GM13977 (cell line): Measurements from ENCODE around the gene SRSF6.

Experiments used
- DNase-seq: peaks from one replicate; pipeline ENCODE4 v3.0.0; 2012; ENCODE audit warnings: low spot score
- in situ Hi-C: fragments of 300-500 bp; cut with MboI; formaldehyde crosslinking; loops from one replicate; pipeline ENCODE4 v1.12.0; 2022; ENCODE audit warnings: low sequenced_read_pairs, low pct_unique_long_range_greater_than_20kb, mixed read lengths, inconsistent platforms; ENCODE audit not compliant: unreplicated experiment
- TF ChIP-seq, protein P1 (sequence below): IDR thresholded peaks from 2 replicates; pipeline ENCODE4 v1.5.1; 2012; ENCODE audit warnings: mild to moderate bottlenecking, control low read depth; ENCODE audit not compliant: insufficient read depth; ENCODE audit errors: extremely low read depth, missing control alignments

SRSF6 gene

DNA sequence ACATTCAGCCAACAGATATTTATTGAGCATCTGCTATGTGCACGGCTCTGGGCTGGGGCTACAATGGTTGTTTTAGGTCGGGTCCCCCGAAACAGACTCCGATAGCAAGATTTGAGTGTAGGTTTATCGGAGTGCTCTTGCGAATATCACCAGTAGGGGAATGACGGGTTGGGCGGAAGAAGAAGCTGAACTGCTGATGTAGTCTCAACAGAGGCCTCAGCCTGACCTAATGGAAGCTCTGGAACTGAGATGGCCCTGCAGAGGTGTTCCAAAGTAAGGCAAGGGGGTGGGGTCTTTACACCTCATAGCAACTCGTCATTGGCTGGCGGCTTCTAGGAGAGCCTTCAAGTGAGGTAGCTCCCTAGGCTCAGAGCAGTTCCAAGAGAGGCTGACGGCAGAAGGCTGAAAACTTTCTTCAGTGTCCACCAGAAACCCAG lies 50.9 kb downstream of the SRSF6 start:
- peak; percentile 30 for DNase-seq

DNA sequence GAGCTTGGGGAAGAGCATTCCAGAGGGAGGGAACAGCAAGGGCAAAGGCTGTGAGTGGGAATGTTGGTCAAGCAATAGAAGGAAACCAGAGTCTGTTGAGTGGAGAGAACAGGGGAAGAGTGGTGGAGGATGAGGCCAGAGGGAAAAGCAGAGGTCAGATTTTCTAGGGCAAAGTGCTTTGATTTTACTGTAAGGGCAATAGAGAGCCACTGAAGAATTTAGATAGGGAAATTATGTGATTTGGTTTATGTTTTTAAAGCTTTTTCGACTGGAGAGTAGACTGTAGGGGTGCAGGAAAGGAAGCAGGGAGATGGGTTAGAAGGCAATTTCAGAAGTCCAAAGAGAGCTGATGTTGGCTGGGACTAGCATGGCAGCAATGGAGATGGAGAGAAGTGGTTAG lies 54.2 kb downstream of the SRSF6 start:
- TF ChIP-seq, protein P1, sequence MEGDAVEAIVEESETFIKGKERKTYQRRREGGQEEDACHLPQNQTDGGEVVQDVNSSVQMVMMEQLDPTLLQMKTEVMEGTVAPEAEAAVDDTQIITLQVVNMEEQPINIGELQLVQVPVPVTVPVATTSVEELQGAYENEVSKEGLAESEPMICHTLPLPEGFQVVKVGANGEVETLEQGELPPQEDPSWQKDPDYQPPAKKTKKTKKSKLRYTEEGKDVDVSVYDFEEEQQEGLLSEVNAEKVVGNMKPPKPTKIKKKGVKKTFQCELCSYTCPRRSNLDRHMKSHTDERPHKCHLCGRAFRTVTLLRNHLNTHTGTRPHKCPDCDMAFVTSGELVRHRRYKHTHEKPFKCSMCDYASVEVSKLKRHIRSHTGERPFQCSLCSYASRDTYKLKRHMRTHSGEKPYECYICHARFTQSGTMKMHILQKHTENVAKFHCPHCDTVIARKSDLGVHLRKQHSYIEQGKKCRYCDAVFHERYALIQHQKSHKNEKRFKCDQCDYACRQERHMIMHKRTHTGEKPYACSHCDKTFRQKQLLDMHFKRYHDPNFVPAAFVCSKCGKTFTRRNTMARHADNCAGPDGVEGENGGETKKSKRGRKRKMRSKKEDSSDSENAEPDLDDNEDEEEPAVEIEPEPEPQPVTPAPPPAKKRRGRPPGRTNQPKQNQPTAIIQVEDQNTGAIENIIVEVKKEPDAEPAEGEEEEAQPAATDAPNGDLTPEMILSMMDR, result no peak
- no peak for DNase-seq
- in situ Hi-C loops, result no loop called here

More for the DNA sequence above, 50.9 kb downstream of the SRSF6 start:
- in situ Hi-C loops, result no loop called here
- TF ChIP-seq, protein P1, result no peak

DNA sequence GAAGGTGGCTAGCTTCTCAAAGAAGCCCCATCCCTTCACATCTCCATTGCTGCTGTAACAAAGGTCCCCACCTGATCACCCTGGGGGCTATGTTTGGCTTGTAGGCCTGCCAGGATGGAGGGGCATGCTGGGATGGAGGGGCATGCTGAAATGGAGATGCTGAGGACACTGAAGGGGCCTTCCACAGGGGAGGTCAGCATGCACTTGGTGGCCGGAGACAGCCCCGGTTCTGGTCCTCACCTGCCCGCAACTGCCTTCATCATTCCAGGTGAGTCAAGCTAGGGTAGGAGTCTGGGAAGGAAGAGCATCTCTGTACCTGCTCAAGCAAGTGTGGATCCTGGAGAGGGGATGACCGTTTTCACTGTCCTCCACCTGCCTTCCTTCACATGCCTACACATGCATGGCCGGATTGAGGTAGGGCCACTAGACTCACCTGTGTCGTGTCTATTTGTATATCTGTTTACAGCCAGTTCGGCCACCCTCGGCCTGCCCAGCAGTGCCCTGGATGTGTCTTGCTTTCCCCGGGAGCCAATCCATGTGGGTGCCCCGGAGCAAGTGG lies 55.8 kb downstream of the SRSF6 start:
- DNase-seq, result no peak
- in situ Hi-C loops, result no loop called here
- TF ChIP-seq, protein P1, result no peak
